Stimulated activated CD4-positive, alpha-beta T cell treated with anti-CD3 and anti-CD28 coated beads, Interleukin-1b, Interleukin-23, amount 100 ng/mL, for 1 hour (primary cell): ENCODE data around the gene CETP.
A peak's percentile ranks its signal among the peaks of the same experiment; 100 is the strongest.
"Not testable (repeated sequence)": the region's sequence is repeated elsewhere in the genome, so short reads cannot be mapped to it uniquely, and the experiment has no call there.

Experiments
- DNase-seq, 2 donors: peaks; one replicate each; pipeline ENCODE4 v3.0.0-alpha.2; 2020; ENCODE audit warnings: low read depth in 2 of 2

Gene CETP

DNA sequence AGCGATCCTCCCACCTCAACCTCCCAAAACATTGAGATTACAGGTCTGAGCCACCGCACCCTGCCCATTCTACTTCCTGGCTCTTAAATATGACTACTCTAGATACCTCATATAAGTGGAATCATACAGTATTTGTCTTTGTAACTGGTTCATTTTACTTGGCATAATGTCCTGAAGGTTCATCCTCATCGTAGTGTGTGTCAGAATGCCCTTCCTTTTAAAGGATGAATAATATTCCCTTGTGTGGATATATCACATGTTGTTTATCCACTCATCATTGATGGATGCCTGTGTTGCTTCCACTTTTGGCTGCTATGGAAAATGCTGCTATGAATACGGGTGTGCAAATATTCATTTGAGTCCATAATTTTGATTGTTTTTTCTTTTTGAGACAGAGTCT is 5.7 kb upstream of the CETP start:
- DNase-seq: no peak

- DNase-seq: no peak
These were observed 5.0 kb upstream of the CETP start for GRCh38 chr16:56956756-56957155.

- DNase-seq: no peak
These were observed 969 bp upstream of the CETP start for GRCh38 chr16:56960681-56961281.

- no peak for DNase-seq
These were observed 364 bp upstream of the CETP start for GRCh38 chr16:56961386-56961785.

GRCh38 chr16:56964243-56965148 is 2.7 kb downstream of the CETP start:
- peak; percentile 90 to 96 for DNase-seq

GRCh38 chr16:56965149-56966092 is 3.7 kb downstream of the CETP start:
- DNase-seq: no peak

GRCh38 chr16:56966093-56966475 is 4.3 kb downstream of the CETP start:
- no peak for DNase-seq

DNA sequence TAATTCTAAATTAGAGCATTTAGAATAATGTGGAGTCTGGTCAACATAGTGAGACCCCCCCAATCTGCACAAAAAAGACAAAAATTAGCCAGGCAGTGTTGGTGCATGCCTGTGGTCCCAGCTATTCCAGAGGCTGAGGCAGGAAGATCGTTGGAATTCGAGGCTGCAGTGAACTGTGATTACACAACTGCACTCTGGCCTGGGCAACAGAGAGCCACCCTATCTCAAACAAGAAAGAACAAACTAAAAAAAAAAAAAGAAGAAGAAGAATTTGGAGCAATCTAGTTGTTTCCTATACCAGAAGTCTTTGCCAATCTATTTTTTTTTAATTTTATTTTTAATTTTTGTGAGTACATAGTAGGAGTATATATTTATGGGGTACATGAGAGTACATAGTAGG is 6.0 kb downstream of the CETP start:
- no peak for DNase-seq

GRCh38 chr16:56969769-56970168 is 8.0 kb downstream of the CETP start:
- no peak for DNase-seq

GRCh38 chr16:56970934-56971767 is 9.4 kb downstream of the CETP start:
- no peak for DNase-seq

DNA sequence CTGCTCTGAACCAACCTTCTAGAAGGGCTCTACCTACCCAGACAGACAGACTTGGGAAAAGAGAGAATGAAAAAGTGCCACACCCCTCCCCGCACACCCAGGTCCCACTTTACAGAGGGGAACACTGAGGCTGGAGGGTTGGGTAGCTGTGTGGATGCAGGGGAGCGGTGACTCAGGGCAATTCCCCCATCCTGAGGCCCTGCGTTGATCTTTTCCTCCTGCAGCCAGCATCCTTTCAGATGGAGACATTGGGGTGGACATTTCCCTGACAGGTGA is 10.0 kb downstream of the CETP start:
- DNase-seq: no peak

DNA sequence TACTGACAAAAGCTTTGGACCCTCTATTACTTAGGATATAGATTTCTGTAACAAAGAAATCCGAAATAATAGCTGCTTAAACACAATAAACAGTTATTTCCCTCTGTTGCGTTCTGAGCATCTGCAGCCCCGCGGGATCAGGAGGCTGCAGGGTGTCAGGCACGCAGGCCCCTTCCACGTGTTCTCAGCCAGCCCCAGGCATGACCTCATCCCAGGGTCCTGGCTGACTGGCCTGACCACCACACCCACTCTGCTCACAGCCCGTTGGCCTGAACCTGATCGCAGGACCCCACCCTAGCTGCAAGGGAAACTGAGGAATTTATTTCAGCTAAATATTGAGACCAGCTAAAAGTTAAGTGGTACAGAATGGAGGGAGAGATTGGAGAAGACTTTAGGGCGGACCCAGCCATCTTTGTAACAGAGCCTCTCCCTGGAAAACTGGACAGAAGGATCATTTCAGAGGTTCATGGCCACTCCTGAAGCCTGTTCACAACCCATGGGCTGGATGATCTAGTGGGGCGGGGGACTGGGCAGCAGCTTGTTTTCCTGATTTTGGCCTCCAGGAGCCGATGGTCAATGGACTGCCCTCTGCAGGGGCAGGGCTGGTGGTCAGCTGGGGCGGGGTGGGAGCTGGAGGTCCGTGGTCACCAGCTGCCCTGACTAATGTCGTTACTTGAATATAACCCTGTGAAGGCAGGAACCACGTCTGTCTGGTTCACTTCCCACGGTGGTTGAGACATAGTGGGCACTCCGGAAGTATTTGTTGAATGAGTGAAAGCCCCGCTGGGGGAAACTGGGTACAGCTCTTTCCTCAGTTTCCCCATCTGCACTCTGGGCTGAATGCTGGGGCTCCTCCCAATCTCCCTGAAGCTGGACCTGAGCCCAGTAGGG is 10.9 kb downstream of the CETP start:
- no peak for DNase-seq

GRCh38 chr16:56973294-56973689 is 11.5 kb downstream of the CETP start:
- DNase-seq: no peak

DNA sequence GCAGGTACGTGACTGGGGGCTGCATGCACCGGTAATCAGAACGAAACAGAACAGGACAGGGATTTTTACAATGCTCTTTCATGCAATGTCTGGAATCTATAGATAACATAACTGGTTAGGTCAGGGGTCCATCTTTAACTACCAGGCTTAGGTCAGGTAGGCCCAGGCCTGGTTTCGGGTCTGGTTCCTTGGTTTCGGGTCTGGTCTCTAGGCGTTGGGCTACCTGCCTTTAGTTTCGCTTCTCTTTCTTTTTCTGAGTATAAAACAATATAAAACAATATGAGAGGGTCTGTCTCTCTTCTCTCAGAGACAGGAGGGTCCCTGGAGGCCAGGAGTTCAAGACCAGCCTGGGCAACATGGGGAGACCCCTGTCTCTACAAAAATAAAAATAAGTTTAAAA is 12.1 kb downstream of the CETP start:
- DNase-seq: not testable (repeated sequence)

DNA sequence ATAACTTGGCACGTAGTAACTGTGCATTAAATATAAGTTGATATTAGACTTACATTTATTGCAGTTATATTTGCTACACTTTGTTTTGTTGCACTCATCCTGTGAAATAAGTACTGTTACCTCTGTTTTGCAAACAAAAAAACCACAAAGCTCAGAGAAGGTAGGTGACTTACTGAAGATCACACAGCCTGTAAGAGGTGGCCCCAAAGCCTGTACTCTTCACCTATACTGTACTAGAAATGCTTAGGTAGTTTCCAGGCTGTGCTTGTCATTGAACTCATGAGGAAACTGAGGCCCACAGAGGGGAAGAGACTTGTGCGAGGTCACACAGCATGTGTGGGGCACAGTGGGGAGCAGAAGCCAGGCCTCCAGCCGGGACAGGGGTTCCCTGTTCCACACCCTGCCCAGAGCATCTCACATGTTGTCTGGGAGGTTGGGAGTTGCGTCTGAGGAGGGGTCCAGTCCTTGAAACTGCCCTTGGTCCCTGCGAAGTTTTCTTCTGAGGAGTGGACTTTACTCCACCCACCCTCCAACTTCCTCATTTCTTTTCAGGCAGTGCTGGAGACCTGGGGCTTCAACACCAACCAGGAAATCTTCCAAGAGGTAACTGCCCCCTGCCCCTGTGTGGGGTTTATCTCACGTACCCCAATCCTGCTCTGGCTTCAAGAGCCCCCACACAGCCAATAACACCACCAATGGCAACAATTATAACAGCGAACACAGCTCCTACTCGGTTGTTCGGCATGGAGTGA is 13.0 kb downstream of the CETP start:
- no peak for DNase-seq

- DNase-seq: no peak
These were observed 14.0 kb downstream of the CETP start for GRCh38 chr16:56975714-56976113.

GRCh38 chr16:56977216-56977615 is 15.5 kb downstream of the CETP start:
- DNase-seq: no peak

DNA sequence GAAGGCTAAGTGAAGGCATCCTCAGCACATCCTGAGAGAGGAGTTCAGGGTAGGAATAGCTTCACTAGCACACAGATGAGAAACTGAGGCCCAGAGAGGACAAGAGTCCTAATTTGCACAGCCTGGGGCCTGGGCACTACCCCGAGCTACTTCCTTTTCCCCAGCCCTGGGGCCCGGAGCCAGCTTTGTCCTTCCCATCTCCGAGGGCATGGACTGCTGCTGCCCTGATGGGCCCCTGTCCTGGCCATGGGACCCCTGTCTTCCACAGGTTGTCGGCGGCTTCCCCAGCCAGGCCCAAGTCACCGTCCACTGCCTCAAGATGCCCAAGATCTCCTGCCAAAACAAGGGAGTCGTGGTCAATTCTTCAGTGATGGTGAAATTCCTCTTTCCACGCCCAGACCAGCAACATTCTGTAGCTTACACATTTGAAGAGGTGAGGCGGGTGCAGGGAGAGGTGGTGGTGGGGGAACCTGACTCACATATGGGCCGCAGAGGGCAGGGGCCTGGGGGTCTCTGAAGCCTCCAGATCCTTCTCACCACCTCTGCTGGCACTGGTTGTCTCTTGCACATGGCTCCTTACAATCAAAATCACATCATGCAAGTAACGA is 16.2 kb downstream of the CETP start:
- DNase-seq: no peak

DNA sequence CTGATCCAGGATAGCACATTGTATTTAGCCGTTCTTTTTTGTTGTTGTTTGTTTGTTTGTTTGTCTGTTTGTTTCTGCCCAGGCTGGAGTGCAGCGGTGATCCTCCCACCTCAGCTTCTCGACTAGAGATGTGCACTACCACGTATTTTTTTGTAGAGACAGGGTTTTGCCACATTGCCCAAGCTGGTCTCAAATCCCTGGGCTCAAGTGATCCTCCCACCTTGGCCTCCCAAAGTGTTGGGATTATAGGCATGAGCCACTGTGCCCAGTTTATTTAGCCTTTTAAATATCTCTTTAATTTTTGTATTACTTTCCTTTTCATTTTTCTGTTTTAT is 18.4 kb downstream of the CETP start:
- DNase-seq: no peak
